Loucy (cell line): Measurements from ENCODE around the gene MYL11.
"Not testable (repeated sequence)": the region's sequence is repeated elsewhere in the genome, so short reads cannot be mapped to it uniquely, and the experiment has no call there.

Source experiments
- H2AFZ ChIP-seq: fragments of 200-600 bp; sonication (generic); 2 replicates; pipeline ENCODE4 v1.6.0; 2016; ENCODE audit warnings: antibody characterized with exemption, mild to moderate bottlenecking, low read length, moderate library complexity
- H3F3A ChIP-seq: fragments of 200-600 bp; 2 replicates; pipeline ENCODE4 v1.6.0; 2016; ENCODE audit warnings: antibody characterized with exemption, low read depth, mild to moderate bottlenecking
- H3K27me3 ChIP-seq: fragments of 200-600 bp; sonication (generic); 2 replicates; pipeline ENCODE4 v1.6.1; 2014; ENCODE audit warnings: low read length, mild to moderate bottlenecking; ENCODE audit not compliant: insufficient read depth, poor library complexity, severe bottlenecking
- H3K36me3 ChIP-seq: fragments of 200-600 bp; sonication (generic); 2 replicates; pipeline ENCODE4 v1.6.1; 2016; ENCODE audit warnings: low read length; ENCODE audit not compliant: insufficient read depth
- H3K4me1 ChIP-seq: fragments of 200-600 bp; sonication (generic); 2 replicates; pipeline ENCODE4 v1.5.1; 2014; ENCODE audit warnings: low read length, mild to moderate bottlenecking; ENCODE audit not compliant: insufficient read depth, poor library complexity, severe bottlenecking
- H3K4me2 ChIP-seq: fragments of 200-600 bp; sonication (generic); 2 replicates; pipeline ENCODE4 v1.6.0; 2014; ENCODE audit warnings: antibody characterized with exemption, low read length, low read depth, mild to moderate bottlenecking; ENCODE audit not compliant: poor library complexity, severe bottlenecking
- H3K4me3 ChIP-seq: fragments of 200-600 bp; sonication (generic); 2 replicates; pipeline ENCODE4 v1.5.1; 2014; ENCODE audit warnings: low read length, mild to moderate bottlenecking, mixed read lengths; ENCODE audit not compliant: poor library complexity, severe bottlenecking
- H3K79me2 ChIP-seq: fragments of 200-600 bp; sonication (generic); 2 replicates; pipeline ENCODE4 v1.6.1; 2014; ENCODE audit warnings: low read length; ENCODE audit not compliant: insufficient read depth
- H3K9ac ChIP-seq: fragments of 200-600 bp; sonication (generic); 2 replicates; pipeline ENCODE4 v1.6.0; 2014; ENCODE audit warnings: mild to moderate bottlenecking, low read depth, low read length, moderate library complexity; ENCODE audit not compliant: poor library complexity, severe bottlenecking
- H3K9me2 ChIP-seq: fragments of 200-600 bp; sonication (generic); replicated peaks from 2 replicates; pipeline ENCODE4 v1.6.1; 2016; ENCODE audit warnings: low read depth, low read length, mixed read lengths
- H3K9me3 ChIP-seq: fragments of 200-600 bp; sonication (generic); 2 replicates; pipeline ENCODE4 v1.6.1; 2014; ENCODE audit warnings: mild to moderate bottlenecking, antibody characterized with exemption, low read length, low read depth; ENCODE audit not compliant: insufficient read depth
- H4K20me1 ChIP-seq: fragments of 200-600 bp; sonication (generic); 2 replicates; pipeline ENCODE4 v1.6.0; 2014; ENCODE audit warnings: antibody characterized with exemption, low read length, mild to moderate bottlenecking; ENCODE audit not compliant: insufficient read depth, poor library complexity, severe bottlenecking
- EZH2phosphoT487 ChIP-seq: fragments of 200-600 bp; IDR thresholded peaks from 2 replicates; pipeline ENCODE4 v1.6.1; 2018; ENCODE audit warnings: antibody characterized with exemption, mild to moderate bottlenecking, moderate library complexity, borderline replicate concordance
- TF ChIP-seq, protein P1 (sequence below): fragments of 200-600 bp; sonication (generic); conservative IDR thresholded peaks from 2 replicates; pipeline ENCODE4 v1.5.1; 2014; ENCODE audit warnings: mild to moderate bottlenecking, antibody characterized with exemption, low read length

MYL11 gene, protein sequence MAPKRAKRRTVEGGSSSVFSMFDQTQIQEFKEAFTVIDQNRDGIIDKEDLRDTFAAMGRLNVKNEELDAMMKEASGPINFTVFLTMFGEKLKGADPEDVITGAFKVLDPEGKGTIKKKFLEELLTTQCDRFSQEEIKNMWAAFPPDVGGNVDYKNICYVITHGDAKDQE

DNA sequence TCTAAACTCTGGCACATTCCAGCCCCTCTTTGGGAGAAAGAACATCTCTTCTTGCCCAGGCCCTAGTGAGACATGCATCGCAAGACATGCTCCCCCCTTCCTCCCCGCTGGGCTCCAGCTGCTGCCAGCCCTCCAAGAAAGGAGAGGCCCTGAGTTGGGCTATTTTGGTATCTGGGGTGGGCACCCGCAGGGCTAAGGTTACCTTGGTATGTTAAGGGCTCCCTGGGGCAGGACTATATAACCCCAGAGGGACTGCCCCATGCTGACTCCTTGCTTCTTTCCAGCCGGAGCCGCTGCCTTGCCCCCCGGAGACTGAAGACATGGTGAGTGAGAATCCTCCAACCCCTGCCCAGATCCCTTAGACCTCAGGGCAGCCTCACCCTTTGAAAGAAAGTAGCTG is at the start of gene MYL11:
Gene MYL11 (plus strand): TSS at position 265 of the 400 bp plus-strand sequence. CDS start 56 bp downstream, at position 321.
- Histone ChIP-seq H4K20me1 (peaks cover 11% of the 10 kb centered on the region), H3K27me3 (no peaks in the 10 kb centered on the region), H3K36me3 (no peaks in the 10 kb centered on the region), H2AFZ (no peak within 1 kb of the TSS), H3F3A (peaks cover 16% of the 10 kb centered on the region), H3K4me1 (peaks cover 32% of the 10 kb centered on the region), H3K9me3 (no peaks in the 10 kb centered on the region), H3K9me2 (no peaks in the 10 kb centered on the region), H3K79me2 (peaks cover 16% of the 10 kb centered on the region), H3K9ac (no peak within 1 kb of the TSS), H3K4me3 (no peak within 1 kb of the TSS), H3K4me2 (no peak within 1 kb of the TSS)
- TF ChIP-seq, protein P1, sequence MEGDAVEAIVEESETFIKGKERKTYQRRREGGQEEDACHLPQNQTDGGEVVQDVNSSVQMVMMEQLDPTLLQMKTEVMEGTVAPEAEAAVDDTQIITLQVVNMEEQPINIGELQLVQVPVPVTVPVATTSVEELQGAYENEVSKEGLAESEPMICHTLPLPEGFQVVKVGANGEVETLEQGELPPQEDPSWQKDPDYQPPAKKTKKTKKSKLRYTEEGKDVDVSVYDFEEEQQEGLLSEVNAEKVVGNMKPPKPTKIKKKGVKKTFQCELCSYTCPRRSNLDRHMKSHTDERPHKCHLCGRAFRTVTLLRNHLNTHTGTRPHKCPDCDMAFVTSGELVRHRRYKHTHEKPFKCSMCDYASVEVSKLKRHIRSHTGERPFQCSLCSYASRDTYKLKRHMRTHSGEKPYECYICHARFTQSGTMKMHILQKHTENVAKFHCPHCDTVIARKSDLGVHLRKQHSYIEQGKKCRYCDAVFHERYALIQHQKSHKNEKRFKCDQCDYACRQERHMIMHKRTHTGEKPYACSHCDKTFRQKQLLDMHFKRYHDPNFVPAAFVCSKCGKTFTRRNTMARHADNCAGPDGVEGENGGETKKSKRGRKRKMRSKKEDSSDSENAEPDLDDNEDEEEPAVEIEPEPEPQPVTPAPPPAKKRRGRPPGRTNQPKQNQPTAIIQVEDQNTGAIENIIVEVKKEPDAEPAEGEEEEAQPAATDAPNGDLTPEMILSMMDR: no peak
- TF ChIP-seq EZH2phosphoT487: no peak

DNA sequence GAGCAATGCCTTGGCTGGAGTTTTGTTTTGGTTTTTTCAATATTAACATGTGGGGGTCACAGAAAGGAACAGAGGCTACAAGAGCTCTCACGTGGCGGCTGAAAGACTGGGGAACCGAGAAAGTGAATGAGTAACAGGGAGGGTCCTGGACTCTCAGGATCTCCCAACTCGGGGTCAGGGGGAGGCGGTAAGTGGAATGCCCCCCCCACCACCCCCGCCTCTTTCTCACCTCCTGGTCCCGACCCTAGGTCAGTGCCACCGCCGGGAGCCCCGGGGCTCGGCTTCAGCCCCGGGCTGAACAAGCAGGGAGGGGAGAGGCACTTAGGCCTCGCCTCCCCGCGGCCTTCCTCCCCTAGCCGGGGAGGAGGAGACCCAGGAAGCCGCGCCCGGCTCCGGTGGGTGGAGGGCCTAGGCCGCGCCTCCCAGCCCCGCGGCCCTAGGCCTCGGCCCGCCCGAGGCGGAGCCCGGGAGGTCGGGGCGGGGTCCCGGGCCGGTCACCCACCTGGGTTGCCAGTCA is 40.1 kb upstream of the MYL11 start:
- H3K36me3 ChIP-seq, H4K20me1 ChIP-seq, H3K9me3 ChIP-seq, H3F3A ChIP-seq, H3K27me3 ChIP-seq, H2AFZ ChIP-seq, H3K9me2 ChIP-seq: not testable (repeated sequence)
- H3K4me3 ChIP-seq: peak overlapping the region; percentile 80
- peaks cover 27% of the 10 kb centered on the region; the same call in 1 of the 2 replicates for H3K79me2 ChIP-seq
- H3K4me1 ChIP-seq: peaks cover 11% of the 10 kb centered on the region
- H3K4me2 ChIP-seq: peak overlapping the region; percentile 67
- H3K9ac ChIP-seq: peak overlapping the region; percentile 63

DNA sequence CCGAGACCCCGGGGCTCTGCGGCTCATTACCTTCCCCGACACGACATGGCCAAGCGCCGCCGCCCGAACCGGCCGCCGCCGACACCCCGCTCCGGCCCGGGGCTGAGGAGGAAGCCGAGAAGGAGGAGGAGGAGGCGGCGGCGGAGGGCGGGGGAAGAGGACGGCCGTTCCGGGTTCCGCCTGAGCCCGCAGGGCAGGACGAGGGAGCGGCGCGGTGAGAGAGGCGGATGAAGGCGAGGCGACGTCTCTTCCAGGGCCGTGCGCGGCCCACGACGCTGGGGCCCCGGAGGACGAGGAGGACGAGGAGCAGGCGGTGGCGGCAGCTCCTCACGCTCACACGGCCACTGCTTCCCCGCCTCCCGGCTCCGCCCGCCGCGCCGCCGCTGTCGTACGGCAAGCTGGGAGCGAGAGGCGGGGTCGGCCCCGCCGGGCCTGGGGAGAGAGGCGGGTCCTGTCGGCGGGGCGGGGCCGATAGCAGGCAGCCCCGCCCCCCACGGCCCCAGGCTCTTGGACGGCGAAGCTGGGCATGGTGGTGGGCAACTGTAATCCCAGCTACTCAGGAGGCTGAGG is 39.5 kb upstream of the MYL11 start:
- Histone ChIP-seq H3K79me2 (peaks cover 24% of the 10 kb centered on the region; the same call in 1 of the 2 replicates), H3K4me3 (peak overlapping the region; percentile 80), H3K9ac (peak overlapping the region; percentile 63), H3K4me1 (peaks cover 11% of the 10 kb centered on the region), H2AFZ (peak overlapping the region; percentile 89), H3K4me2 (peak overlapping the region; percentile 78)
- not testable (repeated sequence) for H3K36me3 ChIP-seq, H3K9me2 ChIP-seq, H3F3A ChIP-seq, H3K27me3 ChIP-seq, H4K20me1 ChIP-seq, H3K9me3 ChIP-seq

DNA sequence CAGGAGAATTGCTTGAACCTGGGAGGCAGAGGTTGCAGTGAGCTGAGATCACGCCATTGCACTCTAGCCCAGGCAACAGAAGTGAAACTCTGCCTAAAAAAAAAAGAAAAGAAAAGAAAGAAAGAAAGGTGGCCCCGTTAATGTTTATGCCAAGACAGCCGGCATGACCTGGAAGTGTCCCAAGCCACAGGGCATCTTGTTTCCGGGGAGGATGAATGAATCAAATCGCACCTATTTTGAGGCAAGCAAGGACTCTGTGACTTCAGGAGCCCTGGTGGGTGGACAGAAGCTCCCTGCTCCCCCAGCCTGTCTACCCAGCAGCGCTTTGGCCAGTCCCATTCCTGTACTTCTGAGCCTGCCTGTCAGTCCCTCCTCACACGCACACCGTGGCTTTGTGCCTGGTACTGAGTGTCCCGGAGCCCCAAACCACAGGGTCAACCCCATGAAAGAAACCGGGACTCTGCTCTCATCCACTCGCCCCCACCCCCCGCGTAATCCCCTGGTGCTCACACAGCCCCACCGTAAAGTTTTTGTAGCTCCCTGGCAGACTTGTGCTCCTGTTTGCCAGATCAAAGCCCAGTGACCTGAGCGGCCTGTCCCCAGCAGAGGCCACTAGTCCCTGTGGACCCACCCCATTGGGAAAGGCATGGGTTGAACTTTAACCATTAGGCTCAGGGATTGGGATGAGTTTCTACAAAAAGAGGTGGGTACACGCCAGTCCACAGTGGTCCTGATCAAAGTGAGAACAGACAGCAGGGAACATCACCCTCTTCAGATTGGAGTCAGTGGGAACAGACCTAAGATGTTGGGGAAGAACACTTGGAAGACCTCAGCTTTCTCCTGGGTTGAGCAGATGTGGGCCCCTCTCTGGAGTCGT is 38.8 kb upstream of the MYL11 start:
- H3K4me1 ChIP-seq: peaks cover 11% of the 10 kb centered on the region
- peak overlapping the region; percentile 78 for H3K4me2 ChIP-seq

DNA sequence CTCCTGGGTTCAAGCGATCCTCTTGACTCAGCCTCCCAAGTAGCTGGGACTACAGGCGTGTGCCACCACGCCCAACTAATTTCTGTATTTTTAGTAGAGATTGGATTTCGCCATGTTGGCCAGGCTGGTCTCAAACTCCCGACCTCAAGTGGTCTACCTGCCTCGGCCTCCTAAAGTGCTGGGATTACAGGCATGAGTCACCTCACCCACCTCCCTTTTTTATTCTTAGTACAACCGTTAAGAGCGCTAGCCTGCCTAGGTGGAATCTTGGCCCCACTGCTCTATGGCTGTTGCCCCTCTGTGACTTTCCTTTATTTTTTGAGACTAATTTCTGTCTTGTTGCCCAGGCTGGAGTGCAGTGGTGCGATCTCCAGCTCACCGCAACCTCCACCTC is 36.6 kb upstream of the MYL11 start:
- H4K20me1 ChIP-seq, H3K4me2 ChIP-seq, H3K79me2 ChIP-seq, H3K36me3 ChIP-seq, H3K9ac ChIP-seq, H3F3A ChIP-seq, H3K4me3 ChIP-seq, H3K27me3 ChIP-seq, H2AFZ ChIP-seq, H3K9me3 ChIP-seq, H3K9me2 ChIP-seq: not testable (repeated sequence)
- peaks cover 11% of the 10 kb centered on the region for H3K4me1 ChIP-seq

More for the DNA sequence above, 38.8 kb upstream of the MYL11 start:
- Histone ChIP-seq H3K4me3 (peak overlapping the region; percentile 80), H4K20me1 (peaks cover under 1% of the 10 kb centered on the region), H3K27me3 (no peaks in the 10 kb centered on the region), H3K9me2 (no peaks in the 10 kb centered on the region), H3F3A (no peaks in the 10 kb centered on the region), H2AFZ (peak overlapping the region; percentile 89), H3K79me2 (peaks cover 17% of the 10 kb centered on the region; the same call in 1 of the 2 replicates), H3K9ac (peak overlapping the region; percentile 63), H3K36me3 (no peaks in the 10 kb centered on the region), H3K9me3 (no peaks in the 10 kb centered on the region)
- TF ChIP-seq, protein P1: no peak
- TF ChIP-seq EZH2phosphoT487: no peak
